GM12878 (cell line): ENCODE data around the gene TLL2. TPM values are rescaled to one million over a fixed set of nuclear protein-coding genes. Genes with fewer than 3 reads are reported as not detected.

Experiments
- CBX3 ChIP-seq: fragments of 200-600 bp; sonication (generic); IDR thresholded peaks from 2 replicates; pipeline ENCODE4 v1.6.1; 2016; ENCODE audit warnings: low read depth, borderline replicate concordance
- CHD2 ChIP-seq: IDR thresholded peaks from 2 replicates; pipeline ENCODE4 v1.6.1; 2011; ENCODE audit warnings: low read depth, low read length, improper control_type of control experiment, borderline replicate concordance
- E2F8 ChIP-seq: fragments of 450-650 bp; IDR thresholded peaks from 2 replicates; pipeline ENCODE4 v1.6.1; 2018; ENCODE audit warnings: mild to moderate bottlenecking, low read depth, moderate library complexity; ENCODE audit not compliant: partially characterized antibody
- KDM1A ChIP-seq: fragments of 200-600 bp; sonication (generic); IDR thresholded peaks from 2 replicates; pipeline ENCODE4 v1.6.1; 2016; ENCODE audit warnings: borderline replicate concordance
- RELA ChIP-seq: fragments of 450-650 bp; IDR thresholded peaks from 2 replicates; pipeline ENCODE4 v1.8.0; 2014; ENCODE audit warnings: borderline replicate concordance; ENCODE audit not compliant: partially characterized antibody
- STAT1 ChIP-seq: fragments of 450-650 bp; conservative IDR thresholded peaks from 2 replicates; pipeline ENCODE4 v1.6.1; 2014; ENCODE audit warnings: antibody characterized with exemption, mild to moderate bottlenecking
- TARDBP ChIP-seq: IDR thresholded peaks from 2 replicates; pipeline ENCODE4 v1.6.1; 2016; ENCODE audit warnings: borderline replicate concordance
- TCF7 ChIP-seq: IDR thresholded peaks from 2 replicates; pipeline ENCODE4 v1.6.1; 2014; ENCODE audit warnings: antibody characterized with exemption, borderline replicate concordance
- ZBTB4 ChIP-seq: fragments of 450-650 bp; formaldehyde crosslinking; IDR thresholded peaks from 2 replicates; pipeline ENCODE4 v1.4.0; 2022; ENCODE audit warnings: mild to moderate bottlenecking, moderate library complexity
- polyA plus RNA-seq, 11 experiments: library from polyadenylated mRNA; depleted of rRNA in 4 of 11; unstranded in 6 of 11; stranded (reverse) in 5 of 11; fragments of >200 nt; fragmentation: Nextera tagmentation in 4 of 11; fragmentation: Illumina TruSeq in 1 of 11; extraction: Ambion mirVana in 4 of 11; extraction: Trizol in 1 of 11; gene quantifications; 1 replicate in 1 of 11; 2 replicates in 10 of 11; pipeline versions ENCODE4 v1.2.1 to v1.2.3, GENCODE V29; 2011 to 2016; ENCODE audit warnings: inconsistent platforms in 2 of 11, missing spikeins in 2 of 11, low read depth in 1 of 11
- total RNA-seq, 4 experiments: library from RNA; depleted of rRNA in 3 of 4; stranded (reverse); fragments of >200 nt in 3 of 4; fragmentation: Illumina TruSeq in 1 of 4; extraction: Trizol in 1 of 4; gene quantifications; 2 replicates each; pipeline versions ENCODE4 v1.2.1 to v1.2.3, GENCODE V29; 2013 to 2021

TLL2 gene
- total and polyA plus RNA-seq, 10 of the 15 experiments (the other 5 are each of a cell fraction or from before 2014, with no cell fraction given): 0.02 to 2.1 (median 0.52) TPM

- TF ChIP-seq E2F8: no peak
- TF ChIP-seq TCF7: no peak
- no peak for TF ChIP-seq STAT1
- TF ChIP-seq TARDBP: no peak
- no peak for TF ChIP-seq CHD2
- TF ChIP-seq RELA: no peak
- TF ChIP-seq CBX3: no peak
- no peak for TF ChIP-seq ZBTB4 (CRISPR knock-in tag)
- TF ChIP-seq KDM1A: no peak
Measured at GRCh38 chr10:96421995-96422394, 91.7 kb downstream of the TLL2 start (continued).
